Bronchial epithelial cell (primary cell): ENCODE data around the gene HSPA4L. TPM values are rescaled to one million over a fixed set of nuclear protein-coding genes. Genes with fewer than 3 reads are reported as not detected.

Experiments
- total RNA-seq: library from RNA; depleted of rRNA; stranded (reverse); fragments of >200 nt; gene quantifications from 2 replicates; pipeline ENCODE4 v1.2.1, GENCODE V29; 2014

The HSPA4L gene
- total RNA-seq, 1 donor from 2014 or later, result 12.4 TPM

Other genes starting within 250 kb of the HSPA4L start
- 3.9 and 6.7 TPM in 2 replicates for gene INTU, start 149.4 kb upstream of the HSPA4L start, total RNA-seq
- not detected in 2 replicates for gene SLC25A31, start 51.9 kb upstream of the HSPA4L start, total RNA-seq
- gene PLK4, start 98.6 kb downstream of the HSPA4L start, total RNA-seq, result 0.53 and 1.7 TPM in 2 replicates
- gene MFSD8, start 182.9 kb downstream of the HSPA4L start, total RNA-seq, result 12.3 and 13.7 TPM in 2 replicates
- gene ABHD18, start 183.1 kb downstream of the HSPA4L start, total RNA-seq, result 5.9 and 7.1 TPM in 2 replicates